COLO829 (cell line): Measurements from ENCODE around the gene TMEM140.
"Not testable (repeated sequence)": the region's sequence is repeated elsewhere in the genome, so short reads cannot be mapped to it uniquely, and the experiment has no call there.

Experiments used
- DNase-seq: peaks from one replicate; pipeline ENCODE4 v3.0.0; 2012; ENCODE audit warnings: low spot score

The TMEM140 gene

GRCh38 chr7:135195156-135195555 lies 47.3 kb downstream of the TMEM140 start:
- no peak for DNase-seq

GRCh38 chr7:135195968-135196629 lies 48.2 kb downstream of the TMEM140 start:
- no peak for DNase-seq

GRCh38 chr7:135197343-135197742 lies 49.5 kb downstream of the TMEM140 start:
- DNase-seq: no peak

- DNase-seq: no peak
Measured at GRCh38 chr7:135197906-135198655, 50.2 kb downstream of the TMEM140 start.

- no peak for DNase-seq
Measured at GRCh38 chr7:135199439-135199838, 51.6 kb downstream of the TMEM140 start.

GRCh38 chr7:135200821-135201331 lies 53.0 kb downstream of the TMEM140 start:
- peak; percentile 69 for DNase-seq

GRCh38 chr7:135201350-135201749 lies 53.5 kb downstream of the TMEM140 start:
- DNase-seq: no peak

GRCh38 chr7:135204341-135204749 lies 56.5 kb downstream of the TMEM140 start:
- DNase-seq: no peak

- DNase-seq: no peak
Measured at GRCh38 chr7:135204876-135205275, 57.0 kb downstream of the TMEM140 start.

GRCh38 chr7:135205850-135206249 lies 58.0 kb downstream of the TMEM140 start:
- no peak for DNase-seq

- no peak for DNase-seq
Measured at GRCh38 chr7:135206941-135207391, 59.1 kb downstream of the TMEM140 start.

- DNase-seq: no peak
Measured at GRCh38 chr7:135207406-135208101, 59.7 kb downstream of the TMEM140 start.

- DNase-seq: peak; percentile 95
Measured at GRCh38 chr7:135208102-135208793, 60.4 kb downstream of the TMEM140 start.

- peak; percentile 93 for DNase-seq
Measured at GRCh38 chr7:135209225-135209834, 61.5 kb downstream of the TMEM140 start.

GRCh38 chr7:135210888-135211178 lies 63.0 kb downstream of the TMEM140 start:
- no peak for DNase-seq

- DNase-seq: peak; percentile 100
Measured at GRCh38 chr7:135211179-135211945, 63.5 kb downstream of the TMEM140 start, which contains the start of gene WDR91. Gene WDR91, minus strand, starts transcription at chr7:135211526. Its CDS starts 24 bp downstream, at chr7:135211502.

GRCh38 chr7:135211946-135212685 lies 64.2 kb downstream of the TMEM140 start:
- not testable (repeated sequence) for DNase-seq

- DNase-seq: no peak
Measured at GRCh38 chr7:135213831-135214230, 66.0 kb downstream of the TMEM140 start.

GRCh38 chr7:135215180-135215579 lies 67.3 kb downstream of the TMEM140 start:
- no peak for DNase-seq

GRCh38 chr7:135215698-135216097 lies 67.8 kb downstream of the TMEM140 start:
- no peak for DNase-seq
